Spinal cord (tissue), 10 donors: ENCODE data around the gene LRRTM4. TPM values are rescaled to one million over a fixed set of nuclear protein-coding genes. Genes with fewer than 3 reads are reported as not detected.

Experiments used
- DNase-seq, 6 donors: peaks; one replicate each; pipeline versions ENCODE4 v3.0.0 to v3.0.0-alpha.2; 2013 to 2015; ENCODE audit warnings: low spot score in 6 of 6, low read depth in 4 of 6
- H3K27ac ChIP-seq: one replicate; pipeline ENCODE4 v1.5.1; 2013; ENCODE audit warnings: low read depth, low read length, control low read depth
- H3K27me3 ChIP-seq: one replicate; pipeline ENCODE4 v1.6.1; 2013; ENCODE audit warnings: low read length; ENCODE audit not compliant: control insufficient read depth, insufficient read depth
- H3K36me3 ChIP-seq: one replicate; pipeline ENCODE4 v1.6.1; 2013; ENCODE audit warnings: low read length; ENCODE audit not compliant: control insufficient read depth, insufficient read depth
- H3K4me1 ChIP-seq: one replicate; pipeline ENCODE4 v1.6.1; 2013; ENCODE audit warnings: low read length; ENCODE audit not compliant: control insufficient read depth, insufficient read depth
- H3K4me3 ChIP-seq: one replicate; pipeline ENCODE4 v1.5.1; 2013; ENCODE audit warnings: low read depth, low read length, control low read depth
- H3K9me3 ChIP-seq: one replicate; pipeline ENCODE4 v1.6.1; 2013; ENCODE audit warnings: low read length; ENCODE audit not compliant: control insufficient read depth, insufficient read depth
- WGBS: methylation state at CpG from one replicate; pipeline ENCODE4 v1.1.5; 2013; ENCODE audit warnings: missing lambda C conversion rate; ENCODE audit not compliant: insufficient coverage; 5-methylcytosine and 5-hydroxymethylcytosine counted together
- polyA plus RNA-seq, 2 donors: library from polyadenylated mRNA; unstranded; fragments of 120-200 nt; gene quantifications; one replicate each; pipeline ENCODE4 v1.2.1, GENCODE V29; 2013; ENCODE audit not compliant: insufficient read length in 2 of 2
- total RNA-seq, 2 donors: library from RNA; depleted of rRNA in 1 of 2; stranded (reverse); fragments of 120-200 nt in 1 of 2; fragments of >200 nt in 1 of 2; gene quantifications; one replicate each; pipeline versions ENCODE4 v1.2.3 to v1.2.4, GENCODE V29; 2013 to 2014
- donor health status: healthy.

LRRTM4 gene
- total and polyA plus RNA-seq, 4 donors: 12.6 to 30.4 (median 14.8) TPM

GRCh38 chr2:76946631-76947145 is 575.5 kb downstream of the LRRTM4 start:
- Histone ChIP-seq H3K27me3 (no peaks in the 10 kb centered on the region), H3K4me3 (no peak overlapping the region), H3K27ac (no peak overlapping the region), H3K9me3 (no peaks in the 10 kb centered on the region), H3K36me3 (no peaks in the 10 kb centered on the region), H3K4me1 (no peaks in the 10 kb centered on the region)
- no CpG with 5 or more reads among the region's 2 CpGs for WGBS
- no peak for DNase-seq

GRCh38 chr2:76940559-76940958 is 581.6 kb downstream of the LRRTM4 start:
- WGBS: no CpG with 5 or more reads among the region's 3 CpGs
- no peak for DNase-seq
- no peak overlapping the region for H3K4me3 ChIP-seq
- H3K9me3 ChIP-seq: no peaks in the 10 kb centered on the region
- no peaks in the 10 kb centered on the region for H3K36me3 ChIP-seq
- H3K4me1 ChIP-seq: no peaks in the 10 kb centered on the region
- H3K27ac ChIP-seq: no peak overlapping the region
- H3K27me3 ChIP-seq: no peaks in the 10 kb centered on the region

- no peaks in the 10 kb centered on the region for H3K27me3 ChIP-seq
- H3K9me3 ChIP-seq: no peaks in the 10 kb centered on the region
- no peak overlapping the region for H3K27ac ChIP-seq
- no peaks in the 10 kb centered on the region for H3K4me1 ChIP-seq
- H3K4me3 ChIP-seq: no peak overlapping the region
- no peaks in the 10 kb centered on the region for H3K36me3 ChIP-seq
- DNase-seq: peak in 1 of 6 donors; percentile 45
Measured at GRCh38 chr2:76938153-76938552, 584.0 kb downstream of the LRRTM4 start.

GRCh38 chr2:76932550-76932949 is 589.6 kb downstream of the LRRTM4 start:
- H3K36me3 ChIP-seq: no peaks in the 10 kb centered on the region
- no peaks in the 10 kb centered on the region for H3K27me3 ChIP-seq
- H3K27ac ChIP-seq: no peak overlapping the region
- no peaks in the 10 kb centered on the region for H3K9me3 ChIP-seq
- WGBS: no CpG with 5 or more reads among the region's 2 CpGs
- no peaks in the 10 kb centered on the region for H3K4me1 ChIP-seq
- no peak overlapping the region for H3K4me3 ChIP-seq
- DNase-seq: no peak

GRCh38 chr2:76930056-76930744 is 592.0 kb downstream of the LRRTM4 start:
- DNase-seq: peak in 3 of 6 donors; percentile 22 to 94 (median 93)
- WGBS: 57% methylated on average over 3 of the region's 8 CpGs
- no peaks in the 10 kb centered on the region for H3K36me3 ChIP-seq
- H3K4me3 ChIP-seq: no peak overlapping the region
- H3K27ac ChIP-seq: no peak overlapping the region
- H3K27me3 ChIP-seq: no peaks in the 10 kb centered on the region
- no peaks in the 10 kb centered on the region for H3K9me3 ChIP-seq
- no peaks in the 10 kb centered on the region for H3K4me1 ChIP-seq

GRCh38 chr2:76928026-76928425 is 594.1 kb downstream of the LRRTM4 start:
- no peaks in the 10 kb centered on the region for H3K36me3 ChIP-seq
- DNase-seq: peak in 1 of 6 donors; percentile 56
- no peaks in the 10 kb centered on the region for H3K9me3 ChIP-seq
- H3K4me1 ChIP-seq: no peaks in the 10 kb centered on the region
- H3K27ac ChIP-seq: no peak overlapping the region
- no peak overlapping the region for H3K4me3 ChIP-seq
- no peaks in the 10 kb centered on the region for H3K27me3 ChIP-seq

- no peak overlapping the region for H3K4me3 ChIP-seq
- no CpG with 5 or more reads among the region's 2 CpGs for WGBS
- no peaks in the 10 kb centered on the region for H3K36me3 ChIP-seq
- H3K27me3 ChIP-seq: no peaks in the 10 kb centered on the region
- no peaks in the 10 kb centered on the region for H3K4me1 ChIP-seq
- no peaks in the 10 kb centered on the region for H3K9me3 ChIP-seq
- H3K27ac ChIP-seq: no peak overlapping the region
- DNase-seq: no peak
Measured at GRCh38 chr2:76921006-76921405, 601.2 kb downstream of the LRRTM4 start.

GRCh38 chr2:76895469-76895868 is 626.7 kb downstream of the LRRTM4 start:
- H3K9me3 ChIP-seq: no peaks in the 10 kb centered on the region
- no peaks in the 10 kb centered on the region for H3K27me3 ChIP-seq
- H3K4me1 ChIP-seq: no peaks in the 10 kb centered on the region
- no peak for DNase-seq
- H3K36me3 ChIP-seq: no peaks in the 10 kb centered on the region
- H3K27ac ChIP-seq: no peak overlapping the region
- no peak overlapping the region for H3K4me3 ChIP-seq
- WGBS: 100% methylated on average over 1 of the region's 6 CpGs

GRCh38 chr2:76870581-76870980 is 651.6 kb downstream of the LRRTM4 start:
- DNase-seq: no peak
- WGBS: no CpG with 5 or more reads among the region's 1 CpG
- no peaks in the 10 kb centered on the region for H3K4me1 ChIP-seq
- no peaks in the 10 kb centered on the region for H3K27me3 ChIP-seq
- H3K9me3 ChIP-seq: no peaks in the 10 kb centered on the region
- H3K36me3 ChIP-seq: no peaks in the 10 kb centered on the region
- no peak overlapping the region for H3K27ac ChIP-seq
- H3K4me3 ChIP-seq: no peak overlapping the region

GRCh38 chr2:76870011-76870410 is 652.2 kb downstream of the LRRTM4 start:
- Histone ChIP-seq H3K9me3 (no peaks in the 10 kb centered on the region), H3K4me3 (no peak overlapping the region), H3K27ac (no peak overlapping the region), H3K4me1 (no peaks in the 10 kb centered on the region), H3K27me3 (no peaks in the 10 kb centered on the region), H3K36me3 (no peaks in the 10 kb centered on the region)
- no CpG with 5 or more reads among the region's 1 CpG for WGBS
- peak in 1 of 6 donors; percentile 44 for DNase-seq
